Measurements from ENCODE around the gene TMEM269. TPM values are rescaled to one million over a fixed set of nuclear protein-coding genes. Genes with fewer than 3 reads are reported as not detected.

TMEM269 gene
- total RNA-seq, 1 experiment from 2014 or later = 0.68 TPM

DNA sequence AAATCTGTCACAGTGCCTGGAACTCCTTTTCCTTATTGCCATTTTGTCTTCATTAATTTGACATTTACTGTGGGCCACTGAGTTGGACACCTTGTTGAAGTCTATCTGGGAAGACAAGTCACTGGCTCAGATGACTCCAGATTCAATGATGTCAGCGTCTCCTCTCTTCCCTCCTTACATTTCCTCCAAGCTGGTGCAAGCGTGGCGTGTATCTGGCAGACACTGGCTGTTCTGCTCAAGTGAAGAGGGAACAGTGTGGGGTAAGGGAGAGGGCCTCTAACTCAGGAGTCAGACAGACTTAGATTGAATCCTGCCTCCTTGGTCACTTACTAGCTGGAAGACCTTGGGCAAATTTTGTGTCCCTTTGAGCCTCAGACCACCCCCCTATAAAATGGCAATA is 52.9 kb downstream of the TMEM269 start:
- ChIA-PET CTCF (interaction anchor here (0.8 kb wide), 1 partner anchor 9 kb away, joined by 5 read pairs; the partner anchor contains the start of gene ZNF691), POLR2A (interaction anchor here (0.5 kb wide), 1 partner anchor 15 kb away, joined by 3 read pairs; no protein-coding TSS in a partner anchor)
- TF ChIP-seq, protein P1, sequence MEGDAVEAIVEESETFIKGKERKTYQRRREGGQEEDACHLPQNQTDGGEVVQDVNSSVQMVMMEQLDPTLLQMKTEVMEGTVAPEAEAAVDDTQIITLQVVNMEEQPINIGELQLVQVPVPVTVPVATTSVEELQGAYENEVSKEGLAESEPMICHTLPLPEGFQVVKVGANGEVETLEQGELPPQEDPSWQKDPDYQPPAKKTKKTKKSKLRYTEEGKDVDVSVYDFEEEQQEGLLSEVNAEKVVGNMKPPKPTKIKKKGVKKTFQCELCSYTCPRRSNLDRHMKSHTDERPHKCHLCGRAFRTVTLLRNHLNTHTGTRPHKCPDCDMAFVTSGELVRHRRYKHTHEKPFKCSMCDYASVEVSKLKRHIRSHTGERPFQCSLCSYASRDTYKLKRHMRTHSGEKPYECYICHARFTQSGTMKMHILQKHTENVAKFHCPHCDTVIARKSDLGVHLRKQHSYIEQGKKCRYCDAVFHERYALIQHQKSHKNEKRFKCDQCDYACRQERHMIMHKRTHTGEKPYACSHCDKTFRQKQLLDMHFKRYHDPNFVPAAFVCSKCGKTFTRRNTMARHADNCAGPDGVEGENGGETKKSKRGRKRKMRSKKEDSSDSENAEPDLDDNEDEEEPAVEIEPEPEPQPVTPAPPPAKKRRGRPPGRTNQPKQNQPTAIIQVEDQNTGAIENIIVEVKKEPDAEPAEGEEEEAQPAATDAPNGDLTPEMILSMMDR (IDR thresholded peaks at IDR 0.05; ENCODE audit: insufficient read depth in 1 of 2, low read depth in 1 of 2, low read length in 1 of 2, severe bottlenecking in 1 of 2, unreplicated experiment in 1 of 2) = no peak
- Histone ChIP-seq H3K4me1 (no peaks in the 10 kb centered on the region), H3K36me3 (ENCODE audit: control insufficient read depth, insufficient read depth, low read length) (no peaks in the 10 kb centered on the region), H3K9me3 (no peaks in the 10 kb centered on the region), H3K27me3 (replicated peaks; ENCODE audit: control insufficient read depth, insufficient read depth, low read length) (no peaks in the 10 kb centered on the region), H3K4me3 (ENCODE audit: low read depth, low read length) (no peak overlapping the region)
- H3K27me3 Mint-ChIP-seq (ENCODE audit: insufficient read depth, unreplicated experiment) = no peaks in the 10 kb centered on the region
- intact Hi-C loops (cut with micrococcal nuclease; ENCODE audit: unreplicated experiment) = no loop called here
- H3K36me3 Mint-ChIP-seq (ENCODE audit: insufficient read depth, unreplicated experiment) = no peaks in the 10 kb centered on the region
- no peak overlapping the region for H3K27ac Mint-ChIP-seq (ENCODE audit: unreplicated experiment)
- DNase-seq = no peak
- H3K9me3 Mint-ChIP-seq (ENCODE audit: unreplicated experiment) = no peaks in the 10 kb centered on the region
- no TSS peak for BruUV-seq (replicated peaks)
- no peaks in the 10 kb centered on the region for H3K4me1 Mint-ChIP-seq (ENCODE audit: low read depth, unreplicated experiment)
- H3K4me3 Mint-ChIP-seq (ENCODE audit: unreplicated experiment) = no peak overlapping the region

DNA sequence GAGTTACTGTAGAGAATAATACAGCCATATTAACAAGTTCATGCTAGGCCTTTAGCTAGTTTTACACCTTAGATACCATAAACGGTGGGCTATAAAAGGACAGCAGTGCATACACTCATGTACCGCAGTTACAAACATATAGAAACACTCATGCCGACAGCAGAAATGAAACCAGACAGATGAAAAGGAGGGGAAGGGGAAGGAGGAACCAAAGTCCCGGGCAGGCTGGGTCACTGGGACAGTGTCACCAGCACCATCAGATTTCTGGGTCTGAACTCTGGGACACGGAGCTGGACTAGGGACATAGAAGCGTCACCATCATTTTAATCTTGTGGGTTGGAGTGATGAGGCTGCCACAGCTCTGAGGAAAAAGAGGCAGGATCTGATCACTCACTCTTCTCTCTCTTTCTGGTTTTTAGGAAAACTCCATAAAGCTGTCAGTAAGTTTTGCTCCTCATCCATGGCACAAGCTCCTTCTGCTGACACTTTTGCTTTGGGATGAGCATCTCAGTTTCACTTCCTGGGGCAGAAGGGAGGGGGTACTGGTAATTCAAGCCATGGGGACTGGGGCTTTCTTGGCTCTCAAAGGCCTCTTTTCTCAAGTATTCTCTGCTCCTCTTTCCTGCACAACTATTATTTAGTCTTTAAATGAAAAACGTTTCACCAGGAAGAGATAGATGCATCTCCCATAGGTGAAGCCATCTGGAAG is 53.8 kb downstream of the TMEM269 start:
- ChIA-PET POLR2A (no interaction called here), CTCF (interaction anchor here (0.8 kb wide), 1 partner anchor 8 kb away, joined by 5 read pairs; the partner anchor contains the start of gene ZNF691)
- no peak for DNase-seq
- TF ChIP-seq, protein P1 (IDR thresholded peaks at IDR 0.05; ENCODE audit: insufficient read depth in 1 of 2, low read depth in 1 of 2, low read length in 1 of 2, severe bottlenecking in 1 of 2, unreplicated experiment in 1 of 2) = no peak
- Mint-ChIP-seq H3K27me3 (ENCODE audit: insufficient read depth, unreplicated experiment) (no peaks in the 10 kb centered on the region), H3K4me3 (ENCODE audit: unreplicated experiment) (no peak overlapping the region), H3K9me3 (ENCODE audit: unreplicated experiment) (no peaks in the 10 kb centered on the region), H3K4me1 (ENCODE audit: low read depth, unreplicated experiment) (no peaks in the 10 kb centered on the region), H3K27ac (ENCODE audit: unreplicated experiment) (no peak overlapping the region), H3K36me3 (ENCODE audit: insufficient read depth, unreplicated experiment) (no peaks in the 10 kb centered on the region)
- no peaks in the 10 kb centered on the region for H3K4me1 ChIP-seq
- no peaks in the 10 kb centered on the region for H3K9me3 ChIP-seq
- intact Hi-C loops (cut with micrococcal nuclease; ENCODE audit: unreplicated experiment) = no loop called here
- no peak overlapping the region for H3K4me3 ChIP-seq (ENCODE audit: low read depth, low read length)
- H3K27me3 ChIP-seq (replicated peaks; ENCODE audit: control insufficient read depth, insufficient read depth, low read length) = no peaks in the 10 kb centered on the region
- BruUV-seq (replicated peaks) = no TSS peak
- no peaks in the 10 kb centered on the region for H3K36me3 ChIP-seq (ENCODE audit: control insufficient read depth, insufficient read depth, low read length)

DNA sequence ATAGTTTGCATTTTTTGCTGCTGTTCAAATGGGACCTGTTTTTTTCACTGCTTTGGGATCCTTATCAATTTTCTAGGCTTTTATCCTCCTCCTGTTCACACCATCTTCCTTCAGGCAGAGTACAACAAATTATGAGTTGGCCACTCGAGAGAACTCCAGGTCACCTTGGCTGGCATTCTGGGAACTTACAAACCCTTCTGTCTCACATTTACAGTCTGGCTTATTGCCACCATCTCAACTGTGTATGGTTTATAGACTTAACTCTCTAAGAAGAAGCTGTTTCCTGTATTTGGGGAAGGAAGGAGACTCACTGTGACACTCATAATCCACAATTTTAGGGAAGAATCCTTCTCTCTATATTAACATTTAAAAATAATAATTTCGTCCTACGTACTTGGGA is 56.2 kb downstream of the TMEM269 start:
- H3K36me3 Mint-ChIP-seq (ENCODE audit: insufficient read depth, unreplicated experiment) = no peaks in the 10 kb centered on the region
- H3K4me3 Mint-ChIP-seq (ENCODE audit: unreplicated experiment) = no peak overlapping the region
- intact Hi-C loops (cut with micrococcal nuclease; ENCODE audit: unreplicated experiment) = no loop called here
- no peak overlapping the region for H3K4me3 ChIP-seq (ENCODE audit: low read depth, low read length)
- no peaks in the 10 kb centered on the region for H3K9me3 ChIP-seq
- H3K9me3 Mint-ChIP-seq (ENCODE audit: unreplicated experiment) = no peaks in the 10 kb centered on the region
- ChIA-PET CTCF (no interaction called here), POLR2A (no interaction called here)
- no TSS peak for BruUV-seq (replicated peaks)
- no peaks in the 10 kb centered on the region for H3K27me3 Mint-ChIP-seq (ENCODE audit: insufficient read depth, unreplicated experiment)
- no peak for DNase-seq
- H3K27me3 ChIP-seq (replicated peaks; ENCODE audit: control insufficient read depth, insufficient read depth, low read length) = no peaks in the 10 kb centered on the region
- H3K27ac Mint-ChIP-seq (ENCODE audit: unreplicated experiment) = no peak overlapping the region
- TF ChIP-seq, protein P1 (IDR thresholded peaks at IDR 0.05; ENCODE audit: insufficient read depth in 1 of 2, low read depth in 1 of 2, low read length in 1 of 2, severe bottlenecking in 1 of 2, unreplicated experiment in 1 of 2) = no peak
- H3K4me1 Mint-ChIP-seq (ENCODE audit: low read depth, unreplicated experiment) = no peaks in the 10 kb centered on the region
- H3K36me3 ChIP-seq (ENCODE audit: control insufficient read depth, insufficient read depth, low read length) = no peaks in the 10 kb centered on the region
- no peaks in the 10 kb centered on the region for H3K4me1 ChIP-seq

Measured in Caco-2 (cell line).